ENCODE measurements around the gene P2RY8. TPM values are rescaled to one million over a fixed set of nuclear protein-coding genes. Genes with fewer than 3 reads are reported as not detected.

The P2RY8 gene
- total RNA-seq, 1 experiment from 2014 or later, result 0.44 TPM

DNA sequence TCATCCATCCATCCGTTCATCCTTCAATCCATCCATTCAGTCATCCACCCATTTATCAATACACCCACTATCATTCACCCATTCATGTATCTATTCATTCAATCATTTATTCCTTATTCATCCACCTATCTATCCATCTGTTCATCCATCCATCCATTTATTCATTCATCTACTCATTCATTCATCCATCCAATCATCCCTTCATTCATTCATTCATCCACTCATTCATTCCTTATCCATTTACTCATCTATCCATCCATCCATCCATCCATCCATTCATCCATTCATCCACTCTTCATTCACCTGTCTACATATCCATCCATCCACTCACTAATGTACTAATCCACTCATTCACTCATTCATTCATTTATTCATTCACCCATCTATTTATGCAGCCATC is 9.5 kb downstream of the P2RY8 start (continued):
- TF ChIP-seq POLR2AphosphoS5 (IDR thresholded peaks at IDR 0.05; ENCODE audit: low read depth, low read length) (no peak), JUND (IDR thresholded peaks at IDR 0.05) (no peak), ELF1 (IDR thresholded peaks at IDR 0.05; ENCODE audit: borderline replicate concordance, low read depth) (no peak)
- TF ChIP-seq, protein P1, sequence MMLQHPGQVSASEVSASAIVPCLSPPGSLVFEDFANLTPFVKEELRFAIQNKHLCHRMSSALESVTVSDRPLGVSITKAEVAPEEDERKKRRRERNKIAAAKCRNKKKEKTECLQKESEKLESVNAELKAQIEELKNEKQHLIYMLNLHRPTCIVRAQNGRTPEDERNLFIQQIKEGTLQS (IDR thresholded peaks at IDR 0.05), result no peak

DNA sequence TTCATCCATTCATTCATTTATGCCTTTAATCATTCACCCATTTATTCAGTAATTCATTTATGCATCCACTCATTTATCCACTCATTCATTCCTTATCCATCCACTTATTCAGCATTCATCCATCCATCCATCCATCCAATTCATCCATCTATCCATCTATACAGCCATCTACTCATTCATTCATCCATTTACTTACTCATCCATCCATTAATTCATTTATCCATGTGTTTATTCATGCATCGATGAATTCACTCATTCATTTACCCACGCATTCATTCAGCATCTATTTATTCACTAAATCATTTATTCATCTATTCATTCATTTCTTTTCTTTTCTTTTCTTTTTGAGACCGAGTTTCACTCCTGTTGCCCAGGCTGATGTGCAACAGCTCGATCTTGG is 10.4 kb downstream of the P2RY8 start:
- no peaks in the 10 kb centered on the region for H3K9me2 ChIP-seq (ENCODE audit: insufficient read depth)
- ATAC-seq (no peak), DNase-seq (ENCODE audit: low read depth, low spot score) (no peak)
- POLR2A ChIA-PET, result no interaction called here
- no peaks in the 10 kb centered on the region for H3K36me3 ChIP-seq (ENCODE audit: control insufficient read depth in 1 of 2, insufficient read depth in 2 of 2, low read length in 2 of 2)
- CTCF ChIA-PET, result no interaction called here
- H4K20me1 ChIP-seq (ENCODE audit: insufficient read depth), result no peaks in the 10 kb centered on the region
- H3K4me2 ChIP-seq (ENCODE audit: low read length), result no peak overlapping the region
- H3K79me2 ChIP-seq (ENCODE audit: insufficient read depth, low read length), result no peaks in the 10 kb centered on the region
- H3K27me3 ChIP-seq (ENCODE audit: insufficient read depth, low read length), result peaks cover 8% of the 10 kb centered on the region
- TF ChIP-seq, protein P2, sequence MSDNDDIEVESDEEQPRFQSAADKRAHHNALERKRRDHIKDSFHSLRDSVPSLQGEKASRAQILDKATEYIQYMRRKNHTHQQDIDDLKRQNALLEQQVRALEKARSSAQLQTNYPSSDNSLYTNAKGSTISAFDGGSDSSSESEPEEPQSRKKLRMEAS (IDR thresholded peaks at IDR 0.05), result no peak
- TF ChIP-seq SRF (IDR thresholded peaks at IDR 0.05; ENCODE audit: low read depth) (no peak), RAD21 (IDR thresholded peaks at IDR 0.05; ENCODE audit: low read depth) (no peak), ZFX (IDR thresholded peaks at IDR 0.05) (no peak), EZH2phosphoT487 (IDR thresholded peaks at IDR 0.05; ENCODE audit: borderline replicate concordance) (no peak), EGR1 (IDR thresholded peaks at IDR 0.05; ENCODE audit: low read depth) (no peak), ELF1 (IDR thresholded peaks at IDR 0.05; ENCODE audit: borderline replicate concordance, low read depth) (no peak), POLR2AphosphoS5 (IDR thresholded peaks at IDR 0.05; ENCODE audit: low read depth, low read length) (no peak), YY1 (IDR thresholded peaks at IDR 0.05; ENCODE audit: extremely low read depth, insufficient replicate concordance, low read depth, low read length) (no peak), FOSL1 (IDR thresholded peaks at IDR 0.05; ENCODE audit: low read depth) (no peak)
- TF ChIP-seq, protein P3, sequence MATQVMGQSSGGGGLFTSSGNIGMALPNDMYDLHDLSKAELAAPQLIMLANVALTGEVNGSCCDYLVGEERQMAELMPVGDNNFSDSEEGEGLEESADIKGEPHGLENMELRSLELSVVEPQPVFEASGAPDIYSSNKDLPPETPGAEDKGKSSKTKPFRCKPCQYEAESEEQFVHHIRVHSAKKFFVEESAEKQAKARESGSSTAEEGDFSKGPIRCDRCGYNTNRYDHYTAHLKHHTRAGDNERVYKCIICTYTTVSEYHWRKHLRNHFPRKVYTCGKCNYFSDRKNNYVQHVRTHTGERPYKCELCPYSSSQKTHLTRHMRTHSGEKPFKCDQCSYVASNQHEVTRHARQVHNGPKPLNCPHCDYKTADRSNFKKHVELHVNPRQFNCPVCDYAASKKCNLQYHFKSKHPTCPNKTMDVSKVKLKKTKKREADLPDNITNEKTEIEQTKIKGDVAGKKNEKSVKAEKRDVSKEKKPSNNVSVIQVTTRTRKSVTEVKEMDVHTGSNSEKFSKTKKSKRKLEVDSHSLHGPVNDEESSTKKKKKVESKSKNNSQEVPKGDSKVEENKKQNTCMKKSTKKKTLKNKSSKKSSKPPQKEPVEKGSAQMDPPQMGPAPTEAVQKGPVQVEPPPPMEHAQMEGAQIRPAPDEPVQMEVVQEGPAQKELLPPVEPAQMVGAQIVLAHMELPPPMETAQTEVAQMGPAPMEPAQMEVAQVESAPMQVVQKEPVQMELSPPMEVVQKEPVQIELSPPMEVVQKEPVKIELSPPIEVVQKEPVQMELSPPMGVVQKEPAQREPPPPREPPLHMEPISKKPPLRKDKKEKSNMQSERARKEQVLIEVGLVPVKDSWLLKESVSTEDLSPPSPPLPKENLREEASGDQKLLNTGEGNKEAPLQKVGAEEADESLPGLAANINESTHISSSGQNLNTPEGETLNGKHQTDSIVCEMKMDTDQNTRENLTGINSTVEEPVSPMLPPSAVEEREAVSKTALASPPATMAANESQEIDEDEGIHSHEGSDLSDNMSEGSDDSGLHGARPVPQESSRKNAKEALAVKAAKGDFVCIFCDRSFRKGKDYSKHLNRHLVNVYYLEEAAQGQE (IDR thresholded peaks at IDR 0.05; ENCODE audit: low read depth), result no peak
- TF ChIP-seq, protein P4, sequence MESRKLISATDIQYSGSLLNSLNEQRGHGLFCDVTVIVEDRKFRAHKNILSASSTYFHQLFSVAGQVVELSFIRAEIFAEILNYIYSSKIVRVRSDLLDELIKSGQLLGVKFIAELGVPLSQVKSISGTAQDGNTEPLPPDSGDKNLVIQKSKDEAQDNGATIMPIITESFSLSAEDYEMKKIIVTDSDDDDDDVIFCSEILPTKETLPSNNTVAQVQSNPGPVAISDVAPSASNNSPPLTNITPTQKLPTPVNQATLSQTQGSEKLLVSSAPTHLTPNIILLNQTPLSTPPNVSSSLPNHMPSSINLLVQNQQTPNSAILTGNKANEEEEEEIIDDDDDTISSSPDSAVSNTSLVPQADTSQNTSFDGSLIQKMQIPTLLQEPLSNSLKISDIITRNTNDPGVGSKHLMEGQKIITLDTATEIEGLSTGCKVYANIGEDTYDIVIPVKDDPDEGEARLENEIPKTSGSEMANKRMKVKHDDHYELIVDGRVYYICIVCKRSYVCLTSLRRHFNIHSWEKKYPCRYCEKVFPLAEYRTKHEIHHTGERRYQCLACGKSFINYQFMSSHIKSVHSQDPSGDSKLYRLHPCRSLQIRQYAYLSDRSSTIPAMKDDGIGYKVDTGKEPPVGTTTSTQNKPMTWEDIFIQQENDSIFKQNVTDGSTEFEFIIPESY (IDR thresholded peaks at IDR 0.05; ENCODE audit: extremely low read depth, insufficient replicate concordance, low read length), result no peak
- H3K9me3 ChIP-seq (ENCODE audit: control insufficient read depth in 1 of 2, insufficient read depth in 1 of 2, low read depth in 1 of 2, low read length in 2 of 2), result no peaks in the 10 kb centered on the region
- intact Hi-C loops (cut with micrococcal nuclease), result no loop called here
- RAD21 ChIA-PET (ENCODE audit: low non-redundant PET in 1 of 2, low total read pairs in 2 of 2, uncharacterized antibody in 2 of 2, unreplicated experiment in 2 of 2), result no interaction called here
- BruUV-seq (replicated peaks), result no TSS peak
- no peaks in the 10 kb centered on the region for H3K4me1 ChIP-seq (ENCODE audit: control insufficient read depth in 1 of 2, insufficient read depth in 2 of 2, low read length in 2 of 2)
- no peak overlapping the region for H3K27ac ChIP-seq (ENCODE audit: low read depth, low read length)
- no peak overlapping the region for H3K9ac ChIP-seq (ENCODE audit: low read length)
- H2AFZ ChIP-seq (ENCODE audit: low read depth, low read length, poor library complexity, severe bottlenecking), result no peak overlapping the region
- H3K4me3 ChIP-seq (replicated peaks in 1 of 2; ENCODE audit: low read depth in 1 of 2, low read length in 2 of 2), result no peak overlapping the region

Data from HCT116 (cell line).